ENCODE results near the gene EIF4E. TPM values are rescaled to one million over a fixed set of nuclear protein-coding genes. Genes with fewer than 3 reads are reported as not detected.
"Not testable (repeated sequence)": the region's sequence is repeated elsewhere in the genome, so short reads cannot be mapped to it uniquely, and the experiment has no call there.

Gene EIF4E
- total RNA-seq, 2 experiments from 2014 or later, result 179 to 181 TPM

DNA sequence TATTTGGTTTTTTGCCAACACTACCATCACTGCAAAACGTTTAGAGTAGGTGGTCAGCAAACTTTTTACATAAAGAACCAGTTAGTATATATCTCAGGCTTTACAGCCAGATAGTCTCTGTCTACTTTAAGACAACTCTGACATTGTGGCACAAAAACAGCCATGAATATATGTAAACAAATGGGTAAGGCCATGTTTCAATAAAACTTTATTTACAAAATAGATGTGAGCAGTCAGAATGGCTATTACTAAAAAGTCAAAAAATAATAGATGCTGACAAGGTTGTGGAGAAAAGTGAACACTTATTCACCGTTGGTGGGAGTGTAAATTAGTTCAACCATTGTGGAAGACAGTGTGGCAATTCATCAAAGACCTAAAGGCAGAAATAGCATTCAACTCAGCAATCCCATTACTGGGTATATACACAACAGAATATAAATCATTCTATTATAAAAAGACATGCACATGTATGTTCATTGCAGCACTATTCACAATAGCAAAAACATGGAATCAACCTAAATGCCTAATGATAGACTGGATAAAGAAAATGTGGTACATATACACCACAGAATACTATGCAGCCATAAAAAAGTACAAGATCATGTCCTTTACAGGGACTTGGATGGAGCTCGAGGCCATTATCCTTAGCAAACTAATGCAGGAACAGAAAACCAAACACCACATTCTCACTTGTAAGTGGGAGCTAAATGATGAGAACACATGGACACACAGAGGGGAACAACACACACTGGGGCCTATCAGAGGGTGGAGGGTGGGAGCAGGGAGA, 56.6 kb downstream of the EIF4E start:
- H3K4me3 Mint-ChIP-seq, DNase-seq, H3K27me3 Mint-ChIP-seq, H3K4me1 Mint-ChIP-seq: not testable (repeated sequence)
- H3K36me3 Mint-ChIP-seq, result peaks cover 20% of the 10 kb centered on the region
- H3K27ac Mint-ChIP-seq, result peak overlapping the region; percentile 39
- peaks cover 13% of the 10 kb centered on the region for H3K9me3 Mint-ChIP-seq

DNA sequence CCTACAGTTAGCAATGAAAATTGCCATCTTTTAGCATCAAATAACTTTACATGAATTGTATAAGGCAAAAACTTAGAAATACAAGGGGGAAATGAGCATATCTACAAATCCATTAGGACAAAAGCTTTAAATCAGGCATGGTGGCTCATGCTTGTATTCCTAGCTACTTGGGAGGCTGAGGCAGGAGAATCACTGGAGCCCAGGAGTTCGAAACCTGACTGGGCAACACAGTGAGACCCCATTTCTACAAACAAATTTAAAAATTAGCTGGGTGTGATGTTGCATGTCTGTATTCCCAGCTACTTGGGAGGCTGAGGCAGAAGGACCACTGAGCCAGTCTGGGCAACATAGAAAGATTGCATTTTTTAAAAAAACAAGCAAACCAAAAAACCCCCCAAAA, 61.3 kb downstream of the EIF4E start:
- H3K4me3 Mint-ChIP-seq, result no peak overlapping the region
- H3K27me3 Mint-ChIP-seq, result no peaks in the 10 kb centered on the region
- H3K36me3 Mint-ChIP-seq, result peaks cover 1% of the 10 kb centered on the region
- DNase-seq, result no peak
- peaks cover 5% of the 10 kb centered on the region for H3K9me3 Mint-ChIP-seq
- H3K27ac Mint-ChIP-seq, result no peak overlapping the region
- H3K4me1 Mint-ChIP-seq, result no peaks in the 10 kb centered on the region

DNA sequence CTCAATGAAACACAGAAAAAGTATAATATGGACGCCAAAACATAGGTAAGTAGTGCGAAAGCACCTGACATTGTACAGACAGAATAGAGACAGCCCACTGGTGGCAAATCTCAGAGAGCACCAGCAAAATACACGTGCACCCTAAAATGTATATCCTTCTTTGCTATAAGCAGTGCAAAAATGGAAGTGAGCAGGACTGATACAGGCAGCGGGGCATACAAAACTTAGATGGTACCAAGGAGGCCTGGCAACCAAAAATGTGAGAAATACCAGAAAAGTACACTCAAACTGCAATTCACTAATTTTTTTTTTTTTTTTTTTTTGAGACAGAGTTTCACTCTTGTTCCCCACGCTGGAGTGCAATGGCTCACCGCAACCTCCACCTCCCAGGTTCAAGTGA, 63.9 kb downstream of the EIF4E start:
- no peak overlapping the region for H3K27ac Mint-ChIP-seq

DNA sequence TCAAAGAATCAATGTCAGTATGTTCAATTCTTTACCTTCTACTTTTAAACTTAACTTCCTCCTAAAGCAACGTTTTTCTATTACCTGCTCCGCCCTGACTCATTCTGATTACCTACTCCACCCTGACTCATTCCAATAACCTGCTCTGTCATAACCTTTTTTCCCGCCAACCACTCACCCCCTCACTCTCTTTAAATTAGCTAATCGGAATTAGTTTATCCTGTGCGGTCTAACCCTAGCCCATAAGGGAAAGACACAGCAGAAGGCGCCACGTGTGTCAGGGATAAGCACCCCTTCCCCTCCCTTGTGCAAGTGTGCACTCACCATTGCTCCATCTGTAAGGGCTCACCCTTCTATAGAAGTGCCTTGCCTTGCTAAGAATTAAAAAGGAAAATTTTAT, 64.4 kb downstream of the EIF4E start:
- H3K27me3 Mint-ChIP-seq, result no peaks in the 10 kb centered on the region
- H3K27ac Mint-ChIP-seq, result no peak overlapping the region

More for the DNA sequence above, 63.9 kb downstream of the EIF4E start:
- no peaks in the 10 kb centered on the region for H3K9me3 Mint-ChIP-seq
- no peaks in the 10 kb centered on the region for H3K27me3 Mint-ChIP-seq
- DNase-seq, result no peak
- no peaks in the 10 kb centered on the region for H3K4me1 Mint-ChIP-seq
- no peaks in the 10 kb centered on the region for H3K36me3 Mint-ChIP-seq
- no peak overlapping the region for H3K4me3 Mint-ChIP-seq

DNA sequence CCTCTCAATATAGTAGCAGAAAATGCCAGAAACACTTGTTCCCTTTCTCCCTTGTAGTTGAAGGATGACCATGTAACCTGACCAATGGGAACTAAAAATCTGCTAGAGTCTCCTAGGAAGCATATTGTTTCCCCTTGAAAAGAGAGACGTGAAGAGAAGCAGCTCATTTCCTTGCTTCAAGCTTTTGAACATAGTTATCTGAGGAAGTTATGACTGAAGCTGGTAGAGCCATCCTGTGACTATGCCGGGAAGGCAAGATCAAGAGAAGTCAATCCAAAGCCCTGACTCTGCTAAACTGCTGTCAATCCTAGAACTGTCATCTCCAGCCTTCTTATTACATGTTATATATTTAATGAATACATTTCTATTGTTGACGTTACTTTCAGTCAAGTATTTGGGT, 66.6 kb downstream of the EIF4E start:
- H3K9me3 Mint-ChIP-seq, result no peaks in the 10 kb centered on the region

More for the DNA sequence above, 64.4 kb downstream of the EIF4E start:
- H3K4me3 Mint-ChIP-seq, result no peak overlapping the region
- H3K36me3 Mint-ChIP-seq, result no peaks in the 10 kb centered on the region
- H3K9me3 Mint-ChIP-seq, result no peaks in the 10 kb centered on the region
- H3K4me1 Mint-ChIP-seq, result no peaks in the 10 kb centered on the region
- no peak for DNase-seq

DNA sequence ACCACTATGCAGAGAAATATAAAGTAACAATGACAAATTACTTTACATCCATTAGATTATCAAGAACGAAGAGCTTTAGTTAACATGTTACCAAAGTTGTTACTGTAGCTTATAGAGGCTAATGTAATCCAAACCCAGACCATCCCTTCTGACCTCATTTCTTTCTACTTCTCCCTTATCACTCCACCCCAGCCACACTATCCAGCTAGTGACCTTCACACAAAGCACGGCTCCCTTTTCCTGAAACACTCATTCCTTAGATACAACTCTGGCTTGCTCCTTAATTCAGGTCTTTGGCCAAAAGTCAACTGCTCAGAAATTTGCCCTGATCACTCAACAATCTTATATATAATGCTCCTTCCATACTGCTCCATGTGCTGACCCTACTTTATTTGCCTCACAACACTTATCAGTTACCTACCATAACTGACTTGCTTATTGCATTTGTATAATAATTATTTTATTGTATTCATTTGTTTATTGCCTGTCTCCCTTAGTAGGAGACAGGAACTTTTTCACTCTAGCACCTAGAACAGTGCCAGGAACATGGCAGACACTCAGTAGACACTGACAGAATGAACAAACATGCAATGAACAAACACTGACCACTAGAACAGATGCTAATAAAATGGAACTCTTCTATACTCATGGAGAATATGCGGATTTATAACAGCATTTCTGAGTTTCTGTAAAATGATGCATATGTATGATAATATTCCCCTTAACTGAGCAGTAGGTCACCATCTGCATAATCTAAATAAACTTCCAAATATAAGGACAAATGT, 67.6 kb downstream of the EIF4E start:
- Mint-ChIP-seq H3K4me1 (no peaks in the 10 kb centered on the region), H3K27ac (no peak overlapping the region), H3K27me3 (no peaks in the 10 kb centered on the region), H3K9me3 (no peaks in the 10 kb centered on the region), H3K36me3 (no peaks in the 10 kb centered on the region), H3K4me3 (no peak overlapping the region)
- no peak for DNase-seq

More for the DNA sequence above, 66.6 kb downstream of the EIF4E start:
- Mint-ChIP-seq H3K4me1 (no peaks in the 10 kb centered on the region), H3K36me3 (no peaks in the 10 kb centered on the region), H3K27ac (no peak overlapping the region), H3K4me3 (no peak overlapping the region), H3K27me3 (no peaks in the 10 kb centered on the region)
- DNase-seq, result no peak

DNA sequence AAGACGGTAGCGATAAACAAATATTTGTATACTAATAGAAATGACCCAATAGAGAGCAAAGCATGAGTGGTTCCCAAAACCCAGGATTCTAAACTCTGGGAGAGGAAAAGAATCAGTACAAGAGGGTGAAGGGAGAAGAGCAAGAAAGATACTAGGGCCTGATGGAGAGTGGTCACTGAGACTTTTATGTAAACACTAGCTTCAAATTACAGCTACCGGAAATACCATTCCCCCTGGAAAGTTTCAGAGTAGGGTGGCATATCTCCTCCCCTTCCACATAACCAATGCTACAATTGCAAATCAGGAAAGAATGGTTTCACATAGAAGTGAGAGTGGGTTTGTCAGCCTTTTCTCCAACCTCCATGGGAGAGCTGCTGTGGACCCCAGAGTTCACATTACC, 77.1 kb downstream of the EIF4E start:
- peaks cover 12% of the 10 kb centered on the region for H3K27me3 Mint-ChIP-seq
- no peak for DNase-seq
- no peak overlapping the region for H3K27ac Mint-ChIP-seq
- no peaks in the 10 kb centered on the region for H3K4me1 Mint-ChIP-seq
- peaks cover 5% of the 10 kb centered on the region for H3K9me3 Mint-ChIP-seq
- no peaks in the 10 kb centered on the region for H3K36me3 Mint-ChIP-seq
- H3K4me3 Mint-ChIP-seq, result no peak overlapping the region

DNA sequence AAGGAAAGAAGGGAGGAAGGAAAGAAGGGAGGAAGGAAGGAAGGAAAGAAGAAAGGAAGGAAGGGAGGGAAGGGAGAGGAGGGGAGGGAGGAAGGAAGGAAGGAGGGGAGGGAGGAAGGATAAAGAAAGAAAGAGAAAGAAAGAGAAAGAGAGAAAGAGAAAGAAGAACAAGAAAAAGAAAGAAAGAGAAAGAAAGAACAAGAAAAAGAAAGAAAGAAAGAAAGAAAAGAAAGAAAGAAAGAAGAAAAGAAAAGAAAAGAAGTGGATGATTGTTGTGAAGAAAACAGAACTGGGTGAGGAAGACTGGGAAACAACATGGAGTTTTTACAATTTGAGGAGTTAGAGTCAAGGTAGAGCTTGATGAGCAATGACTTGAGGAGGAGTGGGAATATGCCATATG, 78.0 kb downstream of the EIF4E start:
- Mint-ChIP-seq H3K27ac (no peak overlapping the region), H3K27me3 (peaks cover 12% of the 10 kb centered on the region), H3K36me3 (no peaks in the 10 kb centered on the region), H3K4me3 (no peak overlapping the region), H3K4me1 (no peaks in the 10 kb centered on the region), H3K9me3 (peaks cover 8% of the 10 kb centered on the region)
- no peak for DNase-seq

DNA sequence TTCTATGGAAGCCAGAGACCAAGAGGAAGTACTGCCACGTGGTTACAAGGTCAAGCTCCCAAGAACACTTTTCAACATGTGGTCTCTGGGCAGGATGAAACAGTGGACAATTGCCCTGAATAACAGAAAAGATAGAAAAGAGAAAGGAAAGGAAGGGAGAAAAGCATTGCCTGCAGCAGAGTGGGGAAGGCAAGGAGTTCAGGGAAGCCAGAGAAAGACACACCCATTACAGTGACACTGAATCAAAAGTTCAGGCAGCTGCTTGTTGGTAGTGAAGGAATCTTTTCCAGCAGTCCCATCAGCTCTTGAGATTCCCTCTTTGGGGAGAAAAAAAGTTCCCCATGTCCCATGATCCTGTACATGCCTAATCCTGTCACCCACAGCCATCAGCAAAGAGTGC, 80.5 kb downstream of the EIF4E start:
- no peak overlapping the region for H3K4me3 Mint-ChIP-seq
- H3K27ac Mint-ChIP-seq, result no peak overlapping the region
- H3K9me3 Mint-ChIP-seq, result peaks cover 8% of the 10 kb centered on the region
- no peaks in the 10 kb centered on the region for H3K4me1 Mint-ChIP-seq
- H3K36me3 Mint-ChIP-seq, result peaks cover 2% of the 10 kb centered on the region
- no peak for DNase-seq
- peaks cover 12% of the 10 kb centered on the region for H3K27me3 Mint-ChIP-seq

DNA sequence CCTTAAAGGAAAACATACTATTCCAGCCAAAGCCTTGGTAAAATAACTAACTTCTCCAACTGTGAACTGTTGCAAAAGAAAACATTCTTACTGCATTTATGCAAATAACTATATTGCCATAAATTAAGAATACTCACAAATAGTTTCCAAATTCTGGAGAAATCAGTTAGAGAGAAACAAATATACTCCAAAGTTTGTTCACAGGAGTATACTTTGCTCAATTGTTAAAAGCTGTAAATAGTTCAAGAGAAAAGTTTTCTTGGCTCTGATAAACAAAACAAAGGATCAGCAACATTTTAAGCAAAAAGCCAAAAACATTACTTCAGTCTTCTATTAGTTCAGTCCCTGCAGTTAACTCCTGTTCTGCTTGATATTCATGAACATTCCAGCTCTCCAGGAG, 83.0 kb downstream of the EIF4E start:
- peaks cover 2% of the 10 kb centered on the region for H3K27me3 Mint-ChIP-seq
- DNase-seq, result no peak
- H3K36me3 Mint-ChIP-seq, result peaks cover 2% of the 10 kb centered on the region
- no peaks in the 10 kb centered on the region for H3K4me1 Mint-ChIP-seq
- no peak overlapping the region for H3K4me3 Mint-ChIP-seq
- H3K9me3 Mint-ChIP-seq, result peaks cover 8% of the 10 kb centered on the region
- H3K27ac Mint-ChIP-seq, result no peak overlapping the region

DNA sequence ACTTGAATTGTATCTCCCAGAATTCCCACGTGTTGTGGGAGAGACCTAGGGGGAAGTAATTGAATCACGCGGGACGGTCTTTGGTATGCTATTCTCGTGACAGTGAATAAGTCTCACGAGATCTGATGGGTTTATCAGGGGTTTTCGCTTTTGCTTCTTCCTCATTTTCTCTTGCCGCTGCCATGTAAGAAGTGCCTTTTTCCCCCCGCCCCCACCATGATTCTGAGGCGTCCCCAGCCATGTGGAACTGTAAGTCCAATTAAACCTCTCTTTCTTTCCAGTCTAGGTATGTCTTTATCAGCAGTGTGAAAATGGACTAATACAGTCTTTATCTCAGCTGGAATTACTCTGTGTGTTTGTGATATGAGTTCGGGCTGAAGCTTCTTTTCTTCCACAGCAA, 86.0 kb downstream of the EIF4E start:
- not testable (repeated sequence) for H3K27ac Mint-ChIP-seq, H3K27me3 Mint-ChIP-seq, H3K9me3 Mint-ChIP-seq, H3K36me3 Mint-ChIP-seq, H3K4me3 Mint-ChIP-seq, H3K4me1 Mint-ChIP-seq, DNase-seq

DNA sequence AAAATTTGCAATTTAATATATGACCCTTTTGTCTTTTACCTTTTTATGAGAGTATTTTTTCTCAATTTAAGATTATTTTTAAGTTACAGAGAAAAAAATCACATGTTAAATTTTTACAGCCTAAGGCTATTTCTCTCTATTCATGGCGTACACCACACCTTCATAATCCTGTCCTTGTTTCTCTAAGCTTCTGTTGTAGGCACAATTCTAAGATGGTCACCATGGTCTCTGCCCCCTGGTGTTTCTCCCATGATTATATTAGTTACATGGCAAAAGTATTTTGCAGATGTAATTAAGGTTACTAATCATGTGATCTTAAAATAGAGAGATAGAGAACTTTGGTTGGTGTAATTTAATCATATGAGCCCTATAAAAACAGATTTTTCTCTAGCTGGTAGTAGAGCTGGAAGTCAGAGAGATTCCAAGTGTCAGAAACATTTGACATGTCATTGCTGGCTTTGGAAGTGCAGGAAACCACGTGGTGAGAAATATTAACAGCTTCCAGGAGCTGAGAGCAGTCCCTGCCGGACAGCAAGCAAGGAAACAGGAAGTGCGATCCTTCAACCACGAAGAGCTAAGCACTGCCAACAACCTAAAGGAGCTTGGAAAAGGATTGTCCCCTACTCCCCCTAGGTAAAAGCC, 89.8 kb downstream of the EIF4E start:
- Mint-ChIP-seq H3K4me3 (no peak overlapping the region), H3K4me1 (no peaks in the 10 kb centered on the region), H3K9me3 (no peaks in the 10 kb centered on the region), H3K27me3 (no peaks in the 10 kb centered on the region), H3K36me3 (no peaks in the 10 kb centered on the region), H3K27ac (no peak overlapping the region)
- no peak for DNase-seq

DNA sequence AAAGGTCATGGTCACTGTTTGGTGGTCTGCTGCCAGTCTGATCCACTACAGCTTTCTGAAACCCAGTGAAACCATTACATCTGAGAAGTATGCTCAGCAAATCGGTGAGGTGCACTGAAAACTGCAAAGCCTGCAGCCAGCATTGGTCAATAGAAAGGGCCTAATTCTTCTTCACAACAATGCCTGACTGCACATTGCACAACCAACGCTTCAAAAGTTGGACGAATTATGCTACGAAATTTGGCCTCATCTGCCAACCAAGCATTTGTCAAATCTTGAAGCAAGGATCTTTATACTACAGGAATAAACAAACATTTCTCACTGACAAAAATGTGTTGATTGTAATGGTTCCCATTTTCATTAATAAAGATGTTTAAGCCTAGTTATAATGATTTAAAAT, 90.4 kb downstream of the EIF4E start:
- Mint-ChIP-seq H3K4me1 (no peaks in the 10 kb centered on the region), H3K27me3 (no peaks in the 10 kb centered on the region), H3K4me3 (no peak overlapping the region), H3K36me3 (no peaks in the 10 kb centered on the region), H3K9me3 (no peaks in the 10 kb centered on the region), H3K27ac (no peak overlapping the region)
- DNase-seq, result no peak

DNA sequence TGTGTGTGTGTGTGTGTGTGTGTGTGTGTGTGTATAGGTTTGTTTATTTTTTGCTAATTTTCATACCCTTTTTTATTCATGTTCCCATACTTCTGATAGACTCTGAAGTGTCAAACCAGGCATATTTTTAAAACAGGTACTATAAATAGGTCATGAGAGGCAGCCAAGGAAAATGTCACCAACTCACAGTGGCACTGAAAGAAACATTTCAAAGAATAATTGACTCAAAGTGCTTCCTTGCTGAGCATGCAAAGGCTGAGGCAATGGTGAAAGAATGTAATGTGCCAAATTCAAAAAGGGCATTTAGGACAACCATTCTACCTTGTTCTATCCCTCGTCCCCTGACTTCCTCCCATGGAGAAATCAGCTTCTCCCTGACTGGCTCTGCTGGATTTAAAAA, 95.5 kb downstream of the EIF4E start:
- Mint-ChIP-seq H3K4me1 (peaks cover 4% of the 10 kb centered on the region), H3K36me3 (no peaks in the 10 kb centered on the region), H3K9me3 (no peaks in the 10 kb centered on the region), H3K27ac (no peak overlapping the region), H3K27me3 (no peaks in the 10 kb centered on the region), H3K4me3 (no peak overlapping the region)
- no peak for DNase-seq

DNA sequence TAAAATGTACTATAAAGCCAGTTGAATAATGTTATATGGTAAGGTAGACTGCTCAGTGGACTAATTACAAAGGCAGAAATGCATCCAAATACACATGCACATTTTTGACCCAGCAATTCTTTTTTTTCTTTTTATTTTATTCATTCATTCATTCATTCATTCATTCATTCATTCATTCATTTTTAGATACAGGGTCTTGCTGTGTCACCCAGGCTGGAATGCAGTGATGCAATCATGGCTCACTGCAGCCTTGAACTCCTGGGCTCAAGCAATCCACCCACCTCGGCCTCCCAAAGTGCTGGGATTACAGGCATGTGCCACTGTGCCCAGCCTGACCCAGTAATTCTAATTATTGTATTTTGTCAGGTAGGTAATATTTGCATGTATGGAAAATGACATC, 97.9 kb downstream of the EIF4E start:
- not testable (repeated sequence) for H3K9me3 Mint-ChIP-seq, H3K27me3 Mint-ChIP-seq, H3K4me1 Mint-ChIP-seq, DNase-seq, H3K36me3 Mint-ChIP-seq, H3K4me3 Mint-ChIP-seq, H3K27ac Mint-ChIP-seq

Measured in activated naive CD8-positive, alpha-beta T cell treated with anti-CD3 and anti-CD28 coated beads for 36 hours (primary cell).